VCaP (cell line): ENCODE results near the gene CYB561D1.

ENCODE experiments used
- H3K27ac ChIP-seq: fragments of 450-650 bp; 2 replicates; pipeline ENCODE4 v1.5.1; 2017
- CTCF ChIP-seq: fragments of 450-650 bp; conservative IDR thresholded peaks from 2 replicates; pipeline ENCODE4 v1.5.1; 2017; ENCODE audit warnings: mild to moderate bottlenecking, moderate library complexity

CYB561D1 gene

DNA sequence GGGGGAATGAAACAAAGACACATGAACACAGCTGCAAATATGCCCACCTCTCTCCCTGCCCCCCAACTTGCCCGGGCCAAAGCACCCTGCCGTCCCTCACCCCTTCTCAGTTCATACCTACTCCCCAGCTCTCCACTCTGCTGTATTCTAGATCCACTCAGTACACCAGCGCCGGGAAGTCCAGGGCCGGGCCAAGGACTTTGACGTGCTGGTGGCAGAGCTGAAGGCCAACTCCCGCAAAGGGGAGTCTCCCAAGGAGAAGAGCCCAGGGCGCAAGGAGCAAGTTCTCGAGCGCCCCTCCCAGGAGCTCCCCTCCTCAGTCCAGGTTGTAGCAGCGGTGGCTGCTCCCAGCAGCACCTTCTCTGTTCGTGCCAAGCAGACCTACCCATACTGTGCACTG, 5.2 kb upstream of the CYB561D1 start:
- H3K27ac ChIP-seq: no peak overlapping the region
- no peak for TF ChIP-seq CTCF

- peak; percentile 88 for TF ChIP-seq CTCF
- H3K27ac ChIP-seq: no peak overlapping the region
These were observed 3.6 kb upstream of the CYB561D1 start for GRCh38 chr1:109490029-109490933.

DNA sequence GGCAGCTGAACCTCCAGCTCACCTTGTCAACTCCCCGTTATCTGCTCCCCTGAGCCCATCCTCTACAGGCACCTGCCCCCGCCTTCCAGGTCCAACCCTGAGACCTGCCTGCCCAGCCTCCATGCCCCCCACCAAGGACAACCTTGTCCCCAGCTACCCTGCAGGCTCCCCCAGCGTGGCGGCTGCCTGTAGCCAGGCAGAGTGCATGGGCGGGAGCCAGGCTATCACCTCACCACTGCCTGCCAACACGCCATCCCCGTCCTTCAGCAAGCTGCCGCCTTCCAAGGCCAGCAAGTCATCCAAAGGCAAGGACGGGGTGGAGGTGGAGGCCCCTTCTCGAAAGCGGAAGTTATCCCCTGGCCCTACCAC, 3.0 kb upstream of the CYB561D1 start:
- no peak overlapping the region for H3K27ac ChIP-seq
- TF ChIP-seq CTCF: peak; percentile 47

- no peak overlapping the region for H3K27ac ChIP-seq
- no peak for TF ChIP-seq CTCF
These were observed 2.5 kb upstream of the CYB561D1 start for GRCh38 chr1:109491372-109491771.

DNA sequence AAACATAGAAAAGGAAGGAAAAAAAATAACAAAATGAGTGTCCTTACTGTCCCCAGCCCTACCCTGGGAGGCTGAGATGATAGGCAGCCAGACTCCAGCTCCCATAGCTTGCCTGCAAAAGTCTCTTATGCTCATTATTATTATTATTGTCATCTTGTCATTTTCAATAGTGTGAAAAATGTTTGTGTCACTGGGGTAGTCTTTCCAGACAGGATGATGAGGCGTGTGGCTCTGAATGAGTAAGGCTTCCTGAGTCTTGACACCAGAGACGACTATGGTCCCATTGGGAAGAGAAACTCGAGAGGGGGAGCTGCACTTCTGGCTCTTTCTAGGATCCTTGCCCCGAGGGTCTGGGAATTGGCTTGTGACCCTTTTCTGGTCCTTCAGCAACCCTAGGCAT, 1.1 kb upstream of the CYB561D1 start:
- H3K27ac ChIP-seq: no peak overlapping the region
- TF ChIP-seq CTCF: no peak

DNA sequence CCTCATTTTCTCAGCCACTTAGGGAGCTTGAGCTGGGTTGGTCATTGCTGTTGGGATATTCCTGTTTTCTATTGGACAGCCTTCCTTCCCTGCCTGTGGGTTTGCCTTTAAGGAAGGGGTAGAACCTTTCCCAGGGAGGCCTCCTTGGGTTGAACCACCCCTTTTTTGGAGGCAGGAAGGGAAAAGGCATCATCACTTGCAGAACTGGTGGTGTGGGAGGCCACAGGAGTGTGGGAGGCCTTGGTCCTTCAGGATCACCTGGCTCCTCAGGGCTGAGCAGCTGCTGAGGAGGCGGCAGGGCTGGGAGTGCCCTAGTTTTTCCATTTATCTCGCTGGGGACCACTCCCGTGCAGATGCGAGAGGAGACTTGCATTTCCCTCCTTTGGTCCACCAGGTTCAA, 667 bp upstream of the CYB561D1 start:
- H3K27ac ChIP-seq: peak overlapping the region; percentile 56; the same call in 1 of the 2 replicates
- no peak for TF ChIP-seq CTCF

DNA sequence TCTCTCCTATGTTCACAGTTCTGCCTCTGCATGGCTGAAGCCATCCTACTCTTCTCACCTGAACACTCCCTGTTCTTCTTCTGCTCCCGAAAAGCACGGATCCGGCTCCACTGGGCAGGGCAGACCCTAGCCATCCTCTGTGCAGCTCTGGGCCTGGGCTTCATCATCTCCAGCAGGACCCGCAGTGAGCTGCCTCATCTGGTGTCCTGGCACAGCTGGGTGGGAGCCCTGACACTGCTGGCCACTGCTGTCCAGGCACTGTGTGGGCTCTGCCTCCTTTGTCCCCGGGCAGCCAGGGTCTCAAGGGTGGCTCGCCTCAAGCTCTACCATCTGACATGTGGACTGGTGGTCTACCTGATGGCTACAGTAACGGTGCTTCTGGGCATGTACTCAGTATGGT, 1.8 kb downstream of the CYB561D1 start:
- TF ChIP-seq CTCF: no peak
- H3K27ac ChIP-seq: no peak overlapping the region
